C4-2B (cell line): ENCODE measurements around the gene HCCS.

Source experiments
- H3K27ac ChIP-seq: fragments of 450-650 bp; 2 replicates; pipeline ENCODE4 v1.5.1; 2017
- CTCF ChIP-seq: fragments of 450-650 bp; conservative IDR thresholded peaks from 2 replicates; pipeline ENCODE4 v1.5.1; 2017; ENCODE audit warnings: mild to moderate bottlenecking
- ZFX ChIP-seq: fragments of 450-650 bp; IDR thresholded peaks from 2 replicates; pipeline ENCODE4 v1.6.1; 2017

Gene HCCS

GRCh38 chrX:11164433-11164832 is 53.3 kb downstream of the HCCS start:
- H3K27ac ChIP-seq: no peak overlapping the region
- TF ChIP-seq ZFX (no peak), CTCF (no peak)

GRCh38 chrX:11171956-11172355 is 60.8 kb downstream of the HCCS start:
- no peak for TF ChIP-seq CTCF
- TF ChIP-seq ZFX: no peak
- H3K27ac ChIP-seq: no peak overlapping the region

- TF ChIP-seq CTCF: no peak
- no peak overlapping the region for H3K27ac ChIP-seq
These were observed 61.3 kb downstream of the HCCS start for GRCh38 chrX:11172415-11172814.
